ENCODE data around the gene GKN1.

GKN1 gene

GRCh38 chr2:68964282-68964681 lies 10.2 kb upstream of the GKN1 start:
- no peak for DNase-seq

- no peak for DNase-seq
Observed at GRCh38 chr2:68968221-68968620, 6.2 kb upstream of the GKN1 start.

GRCh38 chr2:68969736-68970490 lies 4.5 kb upstream of the GKN1 start:
- no peak for DNase-seq

GRCh38 chr2:68970566-68971265 lies 3.7 kb upstream of the GKN1 start:
- no peak for DNase-seq

GRCh38 chr2:68971591-68972231 lies 2.7 kb upstream of the GKN1 start:
- DNase-seq: no peak

GRCh38 chr2:68974946-68975665 lies 670 bp downstream of the GKN1 start:
- no peak for DNase-seq

- no peak for DNase-seq
Observed at GRCh38 chr2:68975844-68976243, 1.4 kb downstream of the GKN1 start.

- DNase-seq: no peak
Observed at GRCh38 chr2:68977453-68977852, 3.0 kb downstream of the GKN1 start.

GRCh38 chr2:68978098-68978497 lies 3.7 kb downstream of the GKN1 start:
- no peak for DNase-seq

GRCh38 chr2:68980956-68981355 lies 6.5 kb downstream of the GKN1 start:
- no peak for DNase-seq

- no peak for DNase-seq
Observed at GRCh38 chr2:68987021-68987503, 12.6 kb downstream of the GKN1 start.

- no peak for DNase-seq
Observed at GRCh38 chr2:68989035-68989434, 14.6 kb downstream of the GKN1 start.

- DNase-seq: no peak
Observed at GRCh38 chr2:68992341-68992740, 17.9 kb downstream of the GKN1 start.

GRCh38 chr2:68992933-68993332 lies 18.5 kb downstream of the GKN1 start:
- no peak for DNase-seq

GRCh38 chr2:68993660-68994059 lies 19.2 kb downstream of the GKN1 start:
- no peak for DNase-seq

GRCh38 chr2:68994864-68995263 lies 20.4 kb downstream of the GKN1 start:
- no peak for DNase-seq

- no peak for DNase-seq
Observed at GRCh38 chr2:68995916-68996315, 21.5 kb downstream of the GKN1 start.

GRCh38 chr2:68997401-68997800 lies 23.0 kb downstream of the GKN1 start:
- no peak for DNase-seq

GRCh38 chr2:69001879-69002278 lies 27.4 kb downstream of the GKN1 start:
- no peak for DNase-seq

GRCh38 chr2:69003731-69004130 lies 29.3 kb downstream of the GKN1 start:
- no peak for DNase-seq

- no peak for DNase-seq
Observed at GRCh38 chr2:69007169-69007568, 32.7 kb downstream of the GKN1 start.

GRCh38 chr2:69007603-69008002 lies 33.2 kb downstream of the GKN1 start:
- no peak for DNase-seq
